Measurements from ENCODE around the gene BANF2. TPM values are rescaled to one million over a fixed set of nuclear protein-coding genes. Genes with fewer than 3 reads are reported as not detected.

Gene BANF2
- total and polyA plus RNA-seq, 2 experiments from 2014 or later, result not detected

DNA sequence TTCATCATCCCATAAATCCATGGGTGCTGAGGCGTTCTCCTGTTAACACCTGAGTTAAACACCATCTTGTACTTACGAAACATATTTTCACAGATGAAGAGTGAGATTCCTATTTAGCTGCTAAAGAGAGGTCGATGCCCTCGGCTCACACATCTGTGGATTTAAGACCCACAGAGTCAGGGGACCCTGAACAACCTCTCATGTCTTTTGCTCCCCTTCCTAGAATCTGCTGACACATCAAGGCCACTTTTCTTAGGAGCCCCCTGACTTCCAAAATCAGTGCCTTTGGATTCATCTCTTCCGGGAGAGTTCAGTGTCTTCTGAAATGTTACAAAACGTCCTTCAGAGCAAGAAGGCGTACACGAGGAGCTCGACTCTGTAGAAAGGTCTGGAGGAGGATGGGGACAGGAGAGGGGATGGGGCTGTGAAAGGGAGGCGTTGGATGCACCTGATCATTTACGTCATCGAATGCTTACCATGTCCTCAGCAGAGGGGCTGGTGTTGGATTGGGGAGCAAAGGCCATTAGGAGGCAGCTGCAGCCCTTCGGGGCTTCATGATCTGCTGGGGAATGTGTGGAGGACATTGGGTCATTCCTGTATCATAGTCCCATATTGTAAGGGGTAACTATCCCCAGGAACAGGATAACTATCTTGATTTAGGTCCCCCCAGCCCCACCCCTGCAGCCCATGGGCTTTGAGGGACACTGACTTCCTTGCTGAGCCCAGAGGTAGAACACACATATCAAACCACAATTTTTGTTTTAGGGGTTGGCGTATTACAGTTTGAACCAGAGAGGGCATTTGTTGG, 22.9 kb downstream of the BANF2 start:
- Mint-ChIP-seq H3K27me3 (ENCODE audit: insufficient read depth, low read depth, poor library complexity) (peaks cover 4% of the 10 kb centered on the region), H3K4me3 (no peak overlapping the region), H3K9me3 (no peaks in the 10 kb centered on the region), H3K36me3 (ENCODE audit: low read depth) (no peaks in the 10 kb centered on the region), H3K4me1 (no peaks in the 10 kb centered on the region), H3K27ac (no peak overlapping the region)
- H2AFZ ChIP-seq, result no peak overlapping the region
- no peak overlapping the region for H3K27ac ChIP-seq (ENCODE audit: low read depth)
- H3K27me3 ChIP-seq (ENCODE audit: insufficient read depth), result no peaks in the 10 kb centered on the region
- H3K9me2 ChIP-seq (ENCODE audit: insufficient read depth), result 0 out of 2 replicates have a peak, but pooled peaks cover 6% of the 10 kb centered on the region
- no peaks in the 10 kb centered on the region for H4K20me1 ChIP-seq (replicated peaks; ENCODE audit: insufficient read depth)
- H3F3A ChIP-seq (replicated peaks; ENCODE audit: low read depth), result no peaks in the 10 kb centered on the region
- H3K36me3 ChIP-seq (ENCODE audit: insufficient read depth), result no peaks in the 10 kb centered on the region
- H3K79me2 ChIP-seq (replicated peaks; ENCODE audit: insufficient read depth), result no peaks in the 10 kb centered on the region
- no peak overlapping the region for H3K4me3 ChIP-seq
- DNase-seq (ENCODE audit: low spot score), result no peak
- TF ChIP-seq CTCF (conservative IDR thresholded peaks at IDR 0.05; ENCODE audit: low read depth in 2 of 2) (no peak), ETS1 (IDR thresholded peaks at IDR 0.05) (no peak), ZNF331 (CRISPR knock-in tag; IDR thresholded peaks at IDR 0.05; ENCODE audit: low read depth) (no peak)
- no peak for ATAC-seq
- no peak overlapping the region for H3K4me2 ChIP-seq
- H3K4me1 ChIP-seq (ENCODE audit: insufficient read depth), result no peaks in the 10 kb centered on the region

DNA sequence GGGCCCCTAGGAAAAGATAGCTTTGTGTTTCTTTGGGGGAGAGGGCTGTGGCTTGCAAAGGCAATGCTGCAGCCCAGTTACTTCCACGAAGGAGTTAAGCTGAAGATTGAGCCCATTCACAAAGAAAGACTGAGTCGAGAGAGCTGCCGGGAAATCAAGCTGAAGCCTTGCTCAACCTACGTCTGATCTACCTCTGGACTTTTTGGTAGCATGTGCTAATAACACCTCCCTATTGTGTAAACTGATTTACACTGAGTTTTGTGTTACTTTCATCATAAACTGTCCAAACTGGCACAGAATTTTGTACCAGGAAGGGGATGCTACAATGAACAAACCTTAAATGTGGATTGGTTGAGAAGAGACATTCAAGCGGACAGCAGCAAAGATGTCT, 23.5 kb downstream of the BANF2 start:
- Histone ChIP-seq H3K79me2 (replicated peaks; ENCODE audit: insufficient read depth) (no peaks in the 10 kb centered on the region), H3K4me2 (no peak overlapping the region), H3K27me3 (ENCODE audit: insufficient read depth) (no peaks in the 10 kb centered on the region), H3F3A (replicated peaks; ENCODE audit: low read depth) (no peaks in the 10 kb centered on the region), H2AFZ (no peak overlapping the region), H3K27ac (ENCODE audit: low read depth) (no peak overlapping the region), H3K4me1 (ENCODE audit: insufficient read depth) (no peaks in the 10 kb centered on the region), H3K36me3 (ENCODE audit: insufficient read depth) (no peaks in the 10 kb centered on the region), H3K9me2 (ENCODE audit: insufficient read depth) (0 out of 2 replicates have a peak, but pooled peaks cover 6% of the 10 kb centered on the region), H3K4me3 (no peak overlapping the region), H4K20me1 (replicated peaks; ENCODE audit: insufficient read depth) (no peaks in the 10 kb centered on the region)
- Mint-ChIP-seq H3K9me3 (no peaks in the 10 kb centered on the region), H3K4me3 (no peak overlapping the region), H3K4me1 (no peaks in the 10 kb centered on the region), H3K27me3 (ENCODE audit: insufficient read depth, low read depth, poor library complexity) (peaks cover 4% of the 10 kb centered on the region), H3K36me3 (ENCODE audit: low read depth) (no peaks in the 10 kb centered on the region), H3K27ac (no peak overlapping the region)
- DNase-seq (ENCODE audit: low spot score) (no peak), ATAC-seq (no peak)
- TF ChIP-seq POLR2AphosphoS5 (IDR thresholded peaks at IDR 0.05; ENCODE audit: low read depth), result no peak
- TF ChIP-seq, protein P1, sequence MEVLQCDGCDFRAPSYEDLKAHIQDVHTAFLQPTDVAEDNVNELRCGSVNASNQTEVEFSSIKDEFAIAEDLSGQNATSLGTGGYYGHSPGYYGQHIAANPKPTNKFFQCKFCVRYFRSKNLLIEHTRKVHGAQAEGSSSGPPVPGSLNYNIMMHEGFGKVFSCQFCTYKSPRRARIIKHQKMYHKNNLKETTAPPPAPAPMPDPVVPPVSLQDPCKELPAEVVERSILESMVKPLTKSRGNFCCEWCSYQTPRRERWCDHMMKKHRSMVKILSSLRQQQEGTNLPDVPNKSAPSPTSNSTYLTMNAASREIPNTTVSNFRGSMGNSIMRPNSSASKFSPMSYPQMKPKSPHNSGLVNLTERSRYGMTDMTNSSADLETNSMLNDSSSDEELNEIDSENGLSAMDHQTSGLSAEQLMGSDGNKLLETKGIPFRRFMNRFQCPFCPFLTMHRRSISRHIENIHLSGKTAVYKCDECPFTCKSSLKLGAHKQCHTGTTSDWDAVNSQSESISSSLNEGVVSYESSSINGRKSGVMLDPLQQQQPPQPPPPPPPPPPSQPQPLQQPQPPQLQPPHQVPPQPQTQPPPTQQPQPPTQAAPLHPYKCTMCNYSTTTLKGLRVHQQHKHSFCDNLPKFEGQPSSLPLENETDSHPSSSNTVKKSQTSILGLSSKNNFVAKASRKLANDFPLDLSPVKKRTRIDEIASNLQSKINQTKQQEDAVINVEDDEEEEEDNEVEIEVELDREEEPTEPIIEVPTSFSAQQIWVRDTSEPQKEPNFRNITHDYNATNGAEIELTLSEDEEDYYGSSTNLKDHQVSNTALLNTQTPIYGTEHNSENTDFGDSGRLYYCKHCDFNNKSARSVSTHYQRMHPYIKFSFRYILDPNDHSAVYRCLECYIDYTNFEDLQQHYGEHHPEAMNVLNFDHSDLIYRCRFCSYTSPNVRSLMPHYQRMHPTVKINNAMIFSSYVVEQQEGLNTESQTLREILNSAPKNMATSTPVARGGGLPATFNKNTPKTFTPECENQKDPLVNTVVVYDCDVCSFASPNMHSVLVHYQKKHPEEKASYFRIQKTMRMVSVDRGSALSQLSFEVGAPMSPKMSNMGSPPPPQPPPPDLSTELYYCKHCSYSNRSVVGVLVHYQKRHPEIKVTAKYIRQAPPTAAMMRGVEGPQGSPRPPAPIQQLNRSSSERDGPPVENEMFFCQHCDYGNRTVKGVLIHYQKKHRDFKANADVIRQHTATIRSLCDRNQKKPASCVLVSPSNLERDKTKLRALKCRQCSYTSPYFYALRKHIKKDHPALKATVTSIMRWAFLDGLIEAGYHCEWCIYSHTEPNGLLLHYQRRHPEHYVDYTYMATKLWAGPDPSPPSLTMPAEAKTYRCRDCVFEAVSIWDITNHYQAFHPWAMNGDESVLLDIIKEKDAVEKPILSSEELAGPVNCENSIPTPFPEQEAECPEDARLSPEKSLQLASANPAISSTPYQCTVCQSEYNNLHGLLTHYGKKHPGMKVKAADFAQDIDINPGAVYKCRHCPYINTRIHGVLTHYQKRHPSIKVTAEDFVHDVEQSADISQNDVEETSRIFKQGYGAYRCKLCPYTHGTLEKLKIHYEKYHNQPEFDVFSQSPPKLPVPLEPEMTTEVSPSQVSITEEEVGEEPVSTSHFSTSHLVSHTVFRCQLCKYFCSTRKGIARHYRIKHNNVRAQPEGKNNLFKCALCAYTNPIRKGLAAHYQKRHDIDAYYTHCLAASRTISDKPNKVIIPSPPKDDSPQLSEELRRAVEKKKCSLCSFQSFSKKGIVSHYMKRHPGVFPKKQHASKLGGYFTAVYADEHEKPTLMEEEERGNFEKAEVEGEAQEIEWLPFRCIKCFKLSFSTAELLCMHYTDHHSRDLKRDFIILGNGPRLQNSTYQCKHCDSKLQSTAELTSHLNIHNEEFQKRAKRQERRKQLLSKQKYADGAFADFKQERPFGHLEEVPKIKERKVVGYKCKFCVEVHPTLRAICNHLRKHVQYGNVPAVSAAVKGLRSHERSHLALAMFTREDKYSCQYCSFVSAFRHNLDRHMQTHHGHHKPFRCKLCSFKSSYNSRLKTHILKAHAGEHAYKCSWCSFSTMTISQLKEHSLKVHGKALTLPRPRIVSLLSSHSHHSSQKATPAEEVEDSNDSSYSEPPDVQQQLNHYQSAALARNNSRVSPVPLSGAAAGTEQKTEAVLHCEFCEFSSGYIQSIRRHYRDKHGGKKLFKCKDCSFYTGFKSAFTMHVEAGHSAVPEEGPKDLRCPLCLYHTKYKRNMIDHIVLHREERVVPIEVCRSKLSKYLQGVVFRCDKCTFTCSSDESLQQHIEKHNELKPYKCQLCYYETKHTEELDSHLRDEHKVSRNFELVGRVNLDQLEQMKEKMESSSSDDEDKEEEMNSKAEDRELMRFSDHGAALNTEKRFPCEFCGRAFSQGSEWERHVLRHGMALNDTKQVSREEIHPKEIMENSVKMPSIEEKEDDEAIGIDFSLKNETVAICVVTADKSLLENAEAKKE (CRISPR knock-in tag; IDR thresholded peaks at IDR 0.05), result no peak
- TF ChIP-seq CTCF (conservative IDR thresholded peaks at IDR 0.05; ENCODE audit: low read depth in 2 of 2), result no peak
- TF ChIP-seq ETS1 (IDR thresholded peaks at IDR 0.05), result no peak
- no peak for TF ChIP-seq ZNF331 (CRISPR knock-in tag; IDR thresholded peaks at IDR 0.05; ENCODE audit: low read depth)
- no peak for TF ChIP-seq CREB1 (CRISPR knock-in tag; IDR thresholded peaks at IDR 0.05; ENCODE audit: low read depth)
- TF ChIP-seq ZNF114 (CRISPR knock-in tag; IDR thresholded peaks at IDR 0.05), result no peak
